ENCODE results near the gene POLR1E.

Gene POLR1E

DNA sequence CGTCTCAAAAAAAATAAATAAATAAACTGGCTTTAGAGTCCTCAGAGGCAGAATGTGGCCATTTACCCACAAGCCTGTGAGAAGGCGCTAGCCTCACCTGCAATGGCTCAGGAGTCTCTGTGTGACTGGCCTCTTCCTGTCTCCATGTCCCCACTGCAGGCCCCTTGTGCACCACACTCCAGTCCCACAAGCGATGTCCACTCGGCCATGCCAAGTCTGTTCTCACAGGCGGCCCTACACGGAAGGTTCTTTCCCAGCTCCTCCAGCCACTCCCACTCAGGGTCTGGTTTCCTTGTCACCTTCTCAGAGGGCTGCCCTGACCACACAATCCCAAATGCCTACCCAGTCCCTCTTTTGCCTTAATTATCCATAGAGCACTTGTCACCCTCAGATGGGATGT, 38.2 kb downstream of the POLR1E start:
- Histone ChIP-seq H3K36me3 (peaks cover 92% of the 10 kb centered on the region), H3K27me3 (ENCODE audit: insufficient read depth, low read depth, severe bottlenecking) (no peaks in the 10 kb centered on the region), H3K27ac (no peak overlapping the region), H3K4me3 (ENCODE audit: low read depth, low read length) (no peak overlapping the region), H3K9me3 (ENCODE audit: severe bottlenecking) (no peaks in the 10 kb centered on the region)
- no peak for DNase-seq
- TF ChIP-seq, protein P1, sequence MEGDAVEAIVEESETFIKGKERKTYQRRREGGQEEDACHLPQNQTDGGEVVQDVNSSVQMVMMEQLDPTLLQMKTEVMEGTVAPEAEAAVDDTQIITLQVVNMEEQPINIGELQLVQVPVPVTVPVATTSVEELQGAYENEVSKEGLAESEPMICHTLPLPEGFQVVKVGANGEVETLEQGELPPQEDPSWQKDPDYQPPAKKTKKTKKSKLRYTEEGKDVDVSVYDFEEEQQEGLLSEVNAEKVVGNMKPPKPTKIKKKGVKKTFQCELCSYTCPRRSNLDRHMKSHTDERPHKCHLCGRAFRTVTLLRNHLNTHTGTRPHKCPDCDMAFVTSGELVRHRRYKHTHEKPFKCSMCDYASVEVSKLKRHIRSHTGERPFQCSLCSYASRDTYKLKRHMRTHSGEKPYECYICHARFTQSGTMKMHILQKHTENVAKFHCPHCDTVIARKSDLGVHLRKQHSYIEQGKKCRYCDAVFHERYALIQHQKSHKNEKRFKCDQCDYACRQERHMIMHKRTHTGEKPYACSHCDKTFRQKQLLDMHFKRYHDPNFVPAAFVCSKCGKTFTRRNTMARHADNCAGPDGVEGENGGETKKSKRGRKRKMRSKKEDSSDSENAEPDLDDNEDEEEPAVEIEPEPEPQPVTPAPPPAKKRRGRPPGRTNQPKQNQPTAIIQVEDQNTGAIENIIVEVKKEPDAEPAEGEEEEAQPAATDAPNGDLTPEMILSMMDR (IDR thresholded peaks at IDR 0.05; ENCODE audit: low read depth, low read length), result no peak

DNA sequence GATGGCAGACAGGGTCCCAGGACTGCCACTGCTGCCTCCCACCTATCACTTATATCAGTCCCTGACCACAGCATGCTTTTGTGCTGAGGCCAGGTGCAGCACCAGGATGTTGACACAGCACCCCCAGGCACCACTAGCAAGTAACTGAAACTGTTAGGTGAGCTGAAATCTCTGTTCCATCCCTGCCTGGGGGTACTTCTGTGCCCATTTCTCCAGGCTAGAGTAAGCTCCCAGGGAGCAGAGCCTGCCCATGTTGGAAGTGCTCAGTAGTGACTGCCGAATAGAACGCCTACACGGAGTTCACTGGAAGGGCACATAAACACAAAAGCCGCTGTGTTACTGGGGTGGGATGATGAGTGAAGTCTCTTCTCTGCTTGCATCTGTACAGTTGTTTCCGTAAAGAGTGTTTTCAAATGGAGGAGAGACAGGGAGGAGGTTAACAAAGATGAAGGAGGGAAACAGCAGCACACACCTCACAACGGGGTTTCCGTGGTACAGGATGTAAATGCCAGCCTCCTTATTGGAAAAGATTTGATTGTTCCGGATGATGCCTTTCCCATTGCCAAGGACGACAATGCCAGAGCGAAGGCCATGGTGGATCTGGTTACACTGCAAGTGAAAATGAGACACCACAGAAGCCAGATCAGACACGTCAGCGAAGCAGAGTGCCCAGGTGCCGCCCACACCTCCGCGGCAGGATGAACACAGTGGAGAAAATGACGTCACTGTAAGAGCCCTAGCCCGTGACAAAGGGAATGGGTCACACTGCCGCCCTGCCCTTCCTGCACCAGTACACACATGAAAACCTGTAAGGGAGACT, 43.1 kb downstream of the POLR1E start:
- no peak overlapping the region for H3K27ac ChIP-seq
- no peak overlapping the region for H3K4me3 ChIP-seq (ENCODE audit: low read depth, low read length)
- H3K36me3 ChIP-seq, result peaks cover 92% of the 10 kb centered on the region
- H3K9me3 ChIP-seq (ENCODE audit: severe bottlenecking), result no peaks in the 10 kb centered on the region
- DNase-seq, result no peak
- H3K27me3 ChIP-seq (ENCODE audit: insufficient read depth, low read depth, severe bottlenecking), result no peaks in the 10 kb centered on the region
- TF ChIP-seq, protein P1 (IDR thresholded peaks at IDR 0.05; ENCODE audit: low read depth, low read length), result no peak

DNA sequence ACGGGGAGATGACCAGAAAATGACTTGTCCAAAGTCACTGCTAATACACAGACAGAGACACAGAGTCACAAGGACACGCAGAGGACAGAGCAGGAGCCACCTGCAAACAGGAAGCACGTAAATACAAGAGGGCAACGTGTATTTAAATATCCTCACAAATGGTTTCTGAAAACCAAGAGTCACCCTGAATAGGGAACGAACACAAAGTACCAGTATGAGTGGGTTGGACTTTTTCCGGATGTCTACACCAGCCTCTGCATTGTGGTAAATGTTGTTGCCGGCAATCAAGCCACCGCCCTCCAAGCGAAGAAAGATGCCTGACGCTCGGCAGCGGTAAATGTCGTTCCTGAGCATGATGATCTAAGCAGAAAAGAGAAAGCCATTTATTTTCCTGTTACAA, 46.0 kb downstream of the POLR1E start:
- Histone ChIP-seq H3K9me3 (ENCODE audit: severe bottlenecking) (no peaks in the 10 kb centered on the region), H3K27me3 (ENCODE audit: insufficient read depth, low read depth, severe bottlenecking) (no peaks in the 10 kb centered on the region), H3K4me3 (ENCODE audit: low read depth, low read length) (no peak overlapping the region), H3K27ac (no peak overlapping the region), H3K36me3 (peaks cover 88% of the 10 kb centered on the region)
- no peak for DNase-seq
- TF ChIP-seq, protein P1 (IDR thresholded peaks at IDR 0.05; ENCODE audit: low read depth, low read length), result no peak

DNA sequence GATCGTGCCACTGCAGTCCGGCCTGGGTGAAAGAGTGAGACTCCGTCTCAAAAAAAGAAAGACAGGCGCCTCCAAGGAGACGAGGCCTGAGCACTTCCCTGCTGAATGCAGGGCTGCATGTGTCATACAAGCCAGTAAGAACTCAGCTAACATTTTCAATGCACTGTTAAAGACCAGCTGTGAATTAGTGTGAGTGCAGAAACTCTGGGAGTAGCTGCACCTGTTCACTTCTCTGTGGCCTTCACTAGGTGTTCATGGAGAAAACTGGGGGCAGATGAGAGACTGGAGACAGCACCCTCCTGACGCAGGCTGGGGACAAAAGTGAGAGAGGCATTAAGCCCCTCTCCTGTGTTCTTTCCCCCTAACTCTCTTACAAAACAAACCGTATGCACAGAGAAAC, 48.7 kb downstream of the POLR1E start:
- H3K9me3 ChIP-seq (ENCODE audit: severe bottlenecking), result no peaks in the 10 kb centered on the region
- H3K27me3 ChIP-seq (ENCODE audit: insufficient read depth, low read depth, severe bottlenecking), result no peaks in the 10 kb centered on the region
- H3K27ac ChIP-seq, result peak overlapping the region; percentile 79
- peaks cover 89% of the 10 kb centered on the region for H3K36me3 ChIP-seq
- TF ChIP-seq, protein P1 (IDR thresholded peaks at IDR 0.05; ENCODE audit: low read depth, low read length), result no peak
- no peak for DNase-seq
- H3K4me3 ChIP-seq (ENCODE audit: low read depth, low read length), result no peak overlapping the region

DNA sequence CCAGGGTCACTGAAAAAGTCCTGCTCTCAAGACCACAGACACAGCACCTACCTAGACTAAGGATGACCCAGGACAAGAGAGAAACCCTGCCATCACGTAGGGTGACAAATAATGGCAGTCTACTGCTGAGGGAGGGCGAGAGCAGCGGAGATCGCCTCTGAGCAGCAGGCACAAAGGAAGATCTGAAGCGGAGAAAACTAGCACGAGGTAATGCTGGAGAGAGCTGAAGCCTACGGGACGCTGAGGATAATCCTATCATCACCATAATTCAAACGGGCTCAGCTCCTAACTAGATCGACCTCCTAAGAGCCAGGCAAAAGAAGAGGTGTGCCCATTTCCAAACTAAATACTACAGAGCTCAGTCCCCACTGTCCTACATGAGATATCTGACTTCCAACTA, 49.2 kb downstream of the POLR1E start:
- Histone ChIP-seq H3K27ac (peak overlapping the region; percentile 79), H3K27me3 (ENCODE audit: insufficient read depth, low read depth, severe bottlenecking) (no peaks in the 10 kb centered on the region), H3K36me3 (peaks cover 89% of the 10 kb centered on the region), H3K4me3 (ENCODE audit: low read depth, low read length) (no peak overlapping the region), H3K9me3 (ENCODE audit: severe bottlenecking) (no peaks in the 10 kb centered on the region)
- TF ChIP-seq, protein P1 (IDR thresholded peaks at IDR 0.05; ENCODE audit: low read depth, low read length), result no peak
- peak; percentile 51 for DNase-seq

DNA sequence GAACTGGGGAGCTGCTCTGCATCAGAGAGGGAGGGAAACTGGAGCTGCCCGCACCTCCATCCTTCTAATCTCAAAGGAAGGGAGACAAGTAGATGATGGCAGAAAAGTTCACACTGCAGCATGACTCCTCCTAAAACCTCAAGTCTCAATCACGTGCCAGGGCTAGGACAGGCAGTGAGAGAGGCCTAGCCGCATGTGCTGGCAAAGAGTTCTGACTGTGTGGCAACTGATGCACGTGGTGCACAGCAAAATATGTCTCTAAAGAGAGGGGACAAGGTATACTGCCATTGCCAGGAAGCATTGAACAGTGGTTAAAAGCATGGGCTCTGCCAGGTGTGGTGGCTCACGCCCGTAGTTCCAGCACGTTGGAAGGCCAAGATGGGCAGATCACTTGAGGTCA, 52.4 kb downstream of the POLR1E start:
- Histone ChIP-seq H3K27me3 (ENCODE audit: insufficient read depth, low read depth, severe bottlenecking) (no peaks in the 10 kb centered on the region), H3K36me3 (peaks cover 89% of the 10 kb centered on the region), H3K9me3 (ENCODE audit: severe bottlenecking) (no peaks in the 10 kb centered on the region), H3K27ac (no peak overlapping the region), H3K4me3 (ENCODE audit: low read depth, low read length) (no peak overlapping the region)
- TF ChIP-seq, protein P1 (IDR thresholded peaks at IDR 0.05; ENCODE audit: low read depth, low read length), result no peak
- DNase-seq, result no peak
